NB4 (cell line): Measurements from ENCODE around the gene NTHL1.
"Not testable (repeated sequence)": the region's sequence is repeated elsewhere in the genome, so short reads cannot be mapped to it uniquely, and the experiment has no call there.

Experiments
- DNase-seq: peaks from one replicate; pipeline ENCODE4 v3.0.0; 2010; ENCODE audit warnings: low read depth
- H3K4me3 ChIP-seq: one replicate; pipeline ENCODE4 v1.5.1; 2011; ENCODE audit warnings: mild to moderate bottlenecking, low read depth, low read length, moderate library complexity
- MYC ChIP-seq: IDR thresholded peaks from 2 replicates; pipeline ENCODE4 v1.6.1; 2011; ENCODE audit warnings: low read depth, low read length
- POLR2A ChIP-seq: IDR thresholded peaks from 2 replicates; pipeline ENCODE4 v1.6.1; 2011; ENCODE audit warnings: mild to moderate bottlenecking; ENCODE audit not compliant: insufficient read length; ENCODE audit errors: extremely low read depth
- TF ChIP-seq, protein P1 (sequence below): IDR thresholded peaks from one replicate; pipeline ENCODE4 v1.5.1; 2012; ENCODE audit warnings: low read depth, low read length
- TF ChIP-seq, protein P2 (sequence below): IDR thresholded peaks from 2 replicates; pipeline ENCODE4 v1.6.1; 2011; ENCODE audit warnings: low read depth, low read length

NTHL1 gene

DNA sequence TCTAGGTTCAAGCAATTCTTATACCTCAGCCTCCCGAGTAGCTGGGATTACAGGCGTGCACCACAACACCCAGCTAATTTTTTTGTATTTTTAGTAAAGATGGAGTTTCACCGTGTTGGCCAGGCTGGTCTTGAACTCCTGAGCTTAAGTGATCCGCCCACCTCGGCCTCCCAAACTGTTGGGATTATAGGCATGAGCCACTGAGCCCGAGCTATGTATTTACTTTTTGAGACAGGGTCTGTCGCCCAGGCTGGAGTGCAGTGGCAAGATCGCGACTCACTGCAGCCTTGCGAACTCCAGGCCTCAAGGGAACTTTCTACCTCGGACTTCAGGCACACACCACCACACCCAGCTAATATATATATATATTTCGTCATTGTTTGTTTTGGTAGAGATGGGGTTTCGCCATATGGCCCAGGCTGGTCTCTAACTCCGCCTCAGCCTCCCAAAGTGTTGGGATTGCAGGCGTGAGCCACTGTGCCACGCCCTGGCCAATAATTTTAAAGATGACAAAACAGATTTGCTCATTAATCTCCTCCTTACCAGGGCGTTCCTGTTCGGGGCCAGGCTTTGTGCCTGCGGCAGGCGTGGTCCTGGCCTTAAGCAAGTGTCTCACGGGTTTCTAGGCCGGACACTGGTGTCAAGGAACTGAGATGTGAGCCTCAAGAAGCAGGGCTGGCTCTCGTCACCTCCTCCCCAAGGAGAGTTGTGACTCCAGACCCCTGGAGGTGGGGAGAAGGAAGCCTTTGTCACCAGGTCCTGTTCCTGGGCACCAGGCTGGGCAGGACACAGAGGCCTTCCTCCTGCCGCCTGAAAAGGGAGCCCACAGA lies 32.3 kb downstream of the NTHL1 start:
- TF ChIP-seq POLR2A (no peak), MYC (no peak)
- TF ChIP-seq, protein P1, sequence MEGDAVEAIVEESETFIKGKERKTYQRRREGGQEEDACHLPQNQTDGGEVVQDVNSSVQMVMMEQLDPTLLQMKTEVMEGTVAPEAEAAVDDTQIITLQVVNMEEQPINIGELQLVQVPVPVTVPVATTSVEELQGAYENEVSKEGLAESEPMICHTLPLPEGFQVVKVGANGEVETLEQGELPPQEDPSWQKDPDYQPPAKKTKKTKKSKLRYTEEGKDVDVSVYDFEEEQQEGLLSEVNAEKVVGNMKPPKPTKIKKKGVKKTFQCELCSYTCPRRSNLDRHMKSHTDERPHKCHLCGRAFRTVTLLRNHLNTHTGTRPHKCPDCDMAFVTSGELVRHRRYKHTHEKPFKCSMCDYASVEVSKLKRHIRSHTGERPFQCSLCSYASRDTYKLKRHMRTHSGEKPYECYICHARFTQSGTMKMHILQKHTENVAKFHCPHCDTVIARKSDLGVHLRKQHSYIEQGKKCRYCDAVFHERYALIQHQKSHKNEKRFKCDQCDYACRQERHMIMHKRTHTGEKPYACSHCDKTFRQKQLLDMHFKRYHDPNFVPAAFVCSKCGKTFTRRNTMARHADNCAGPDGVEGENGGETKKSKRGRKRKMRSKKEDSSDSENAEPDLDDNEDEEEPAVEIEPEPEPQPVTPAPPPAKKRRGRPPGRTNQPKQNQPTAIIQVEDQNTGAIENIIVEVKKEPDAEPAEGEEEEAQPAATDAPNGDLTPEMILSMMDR, result no peak
- TF ChIP-seq, protein P2, sequence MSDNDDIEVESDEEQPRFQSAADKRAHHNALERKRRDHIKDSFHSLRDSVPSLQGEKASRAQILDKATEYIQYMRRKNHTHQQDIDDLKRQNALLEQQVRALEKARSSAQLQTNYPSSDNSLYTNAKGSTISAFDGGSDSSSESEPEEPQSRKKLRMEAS, result no peak
- DNase-seq, result peak; percentile 78
- H3K4me3 ChIP-seq, result no peak overlapping the region

DNA sequence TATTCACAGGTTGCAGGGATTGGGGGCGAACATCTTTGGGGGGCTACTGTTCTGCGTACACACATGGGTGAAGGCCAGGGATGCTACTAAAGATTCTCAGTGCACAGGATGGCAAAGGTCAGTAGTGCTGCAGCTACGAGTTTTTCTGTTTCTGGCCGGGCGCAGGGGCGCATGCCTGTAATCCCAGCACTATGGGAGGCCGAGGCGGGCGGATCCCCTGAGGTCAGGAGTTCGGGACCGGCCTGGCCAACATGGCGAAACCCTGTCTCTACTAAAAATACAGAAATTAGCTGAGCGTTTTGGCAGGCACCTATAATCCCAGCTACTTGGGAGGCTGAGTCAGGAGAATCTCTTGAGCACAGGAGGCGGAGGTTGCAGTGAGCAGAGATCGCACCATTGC lies 34.1 kb downstream of the NTHL1 start:
- DNase-seq, result no peak
- no peak overlapping the region for H3K4me3 ChIP-seq
- TF ChIP-seq POLR2A, result no peak
- TF ChIP-seq, protein P1, result no peak
- TF ChIP-seq, protein P2, result no peak
- no peak for TF ChIP-seq MYC

DNA sequence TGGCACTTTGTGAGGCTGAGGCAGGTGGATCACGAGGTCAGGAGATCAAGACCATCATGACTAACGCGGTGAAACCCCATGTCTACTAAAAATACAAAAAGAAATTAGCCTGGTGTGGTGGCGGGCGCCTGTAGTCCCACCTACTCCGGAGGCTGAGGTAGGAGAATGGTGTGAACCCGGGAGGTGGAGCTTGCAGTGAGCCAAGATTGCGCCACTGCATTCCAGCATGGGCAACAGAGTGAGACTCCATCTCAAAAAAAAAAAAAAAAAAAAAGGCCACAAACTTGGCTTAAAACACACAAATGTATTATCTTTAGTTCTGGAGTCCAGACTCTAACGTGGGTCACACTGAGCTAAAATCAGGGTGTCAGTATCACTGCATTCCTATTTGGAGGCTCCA lies 35.9 kb downstream of the NTHL1 start:
- not testable (repeated sequence) for DNase-seq, H3K4me3 ChIP-seq

DNA sequence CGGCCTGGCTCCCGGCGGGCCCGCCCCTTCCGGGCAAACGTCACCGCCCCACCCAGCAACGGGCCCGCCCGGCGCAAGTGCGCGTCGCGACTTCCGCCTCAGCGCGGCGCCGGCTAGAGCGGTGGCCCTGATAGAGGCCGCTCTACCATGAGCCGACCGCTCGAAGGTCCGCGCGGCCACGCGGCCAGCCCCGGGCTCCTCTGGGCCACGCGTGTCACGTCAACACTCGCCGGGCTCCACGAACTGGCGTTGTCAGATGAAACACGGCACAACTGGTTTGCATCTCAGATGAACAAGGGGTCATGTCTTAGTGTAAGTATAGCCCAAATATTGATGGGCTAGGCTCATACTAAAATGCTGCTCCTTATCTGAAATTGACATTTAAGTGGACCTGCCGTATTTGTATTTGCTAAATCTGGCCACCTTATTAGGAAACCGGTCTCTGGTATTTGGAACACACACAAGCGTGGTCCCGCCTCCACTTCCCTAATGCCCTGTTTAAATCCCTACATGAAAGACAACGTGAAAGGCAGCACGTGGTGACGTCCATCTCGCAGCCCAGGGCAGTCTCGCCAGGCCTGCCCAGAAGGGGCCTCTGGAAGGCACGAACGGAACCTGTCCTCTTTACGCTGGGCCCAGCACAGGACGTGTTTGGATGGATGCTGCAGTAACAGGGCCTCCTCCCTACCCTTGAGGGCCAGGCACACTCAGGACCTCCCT lies 37.7 kb downstream of the NTHL1 start, which contains the start of gene ZNF598:
ZNF598 (minus strand) TSS at position 31 of the 720 bp plus-strand sequence.
- TF ChIP-seq POLR2A, result peak; percentile 92
- TF ChIP-seq, protein P1, result no peak
- TF ChIP-seq, protein P2, result peak; percentile 98
- peak; percentile 85 for TF ChIP-seq MYC
- peak within 1 kb of the TSS; percentile 95 for H3K4me3 ChIP-seq
- peak; percentile 89 for DNase-seq

DNA sequence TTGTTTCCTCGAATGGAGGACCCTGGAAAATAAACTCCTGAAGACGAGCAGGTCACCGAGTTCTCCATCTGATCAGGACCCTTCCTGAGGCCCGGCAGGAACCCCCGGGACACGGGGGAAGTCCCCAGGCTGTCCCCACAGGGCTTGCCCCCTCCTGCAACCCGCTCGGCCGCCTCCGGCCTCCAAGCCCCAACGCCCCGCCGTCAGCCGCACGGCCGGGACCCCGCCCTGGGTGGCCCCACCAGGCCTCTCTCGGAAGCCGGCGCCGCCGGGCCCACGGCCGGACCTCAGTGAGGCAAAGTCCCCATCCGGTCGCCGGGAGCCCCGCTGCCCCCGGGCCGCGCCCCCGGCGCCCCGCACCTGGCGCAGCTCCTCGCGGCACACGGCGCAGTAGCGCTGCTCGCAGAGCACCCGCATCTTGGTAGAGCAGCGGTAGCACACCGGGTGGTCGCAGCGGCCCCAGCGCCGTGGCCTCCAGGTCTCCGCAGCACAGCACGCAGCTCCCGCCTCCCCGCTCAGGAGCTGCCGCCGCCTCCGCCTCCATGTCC lies 38.4 kb downstream of the NTHL1 start:
- H3K4me3 ChIP-seq, result peak overlapping the region; percentile 86
- TF ChIP-seq, protein P2, result no peak
- TF ChIP-seq, protein P1, result no peak
- TF ChIP-seq POLR2A, result no peak
- TF ChIP-seq MYC, result no peak
- peak; percentile 47 for DNase-seq

DNA sequence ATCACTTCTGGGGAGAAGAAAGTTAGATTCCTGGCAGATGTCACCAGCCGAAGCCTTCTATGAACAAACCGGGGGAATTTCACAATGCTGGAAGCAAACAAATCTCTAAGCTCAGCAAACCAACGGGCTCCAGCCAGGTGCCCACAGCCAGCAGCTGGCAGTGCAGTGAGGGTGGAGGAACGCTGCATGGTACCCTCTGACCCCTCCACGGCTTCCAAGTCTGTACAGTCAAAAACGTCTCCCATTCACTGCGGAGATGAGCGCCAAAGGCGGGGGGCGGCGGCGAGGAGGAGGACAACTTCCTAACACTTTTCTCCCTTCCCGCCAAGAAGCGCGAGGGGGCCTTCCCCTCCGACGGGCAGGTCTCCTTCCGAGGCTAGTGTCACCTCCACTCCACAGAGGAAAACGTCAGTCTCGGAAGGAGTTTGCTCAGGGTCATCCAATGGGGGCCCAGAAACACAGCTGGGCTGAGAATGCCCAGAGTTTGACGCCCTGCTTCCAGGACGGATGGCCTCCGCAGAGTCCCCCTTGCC lies 38.9 kb downstream of the NTHL1 start:
- TF ChIP-seq, protein P2, result no peak; the same call in 1 of the 2 replicates
- TF ChIP-seq, protein P1, result no peak
- TF ChIP-seq POLR2A, result no peak
- no peak for TF ChIP-seq MYC
- H3K4me3 ChIP-seq, result peak overlapping the region; percentile 86
- DNase-seq, result peak; percentile 68
